ENCODE data around the gene CAPN13.
A peak's percentile ranks its signal among the peaks of the same experiment; 100 is the strongest.

The CAPN13 gene

DNA sequence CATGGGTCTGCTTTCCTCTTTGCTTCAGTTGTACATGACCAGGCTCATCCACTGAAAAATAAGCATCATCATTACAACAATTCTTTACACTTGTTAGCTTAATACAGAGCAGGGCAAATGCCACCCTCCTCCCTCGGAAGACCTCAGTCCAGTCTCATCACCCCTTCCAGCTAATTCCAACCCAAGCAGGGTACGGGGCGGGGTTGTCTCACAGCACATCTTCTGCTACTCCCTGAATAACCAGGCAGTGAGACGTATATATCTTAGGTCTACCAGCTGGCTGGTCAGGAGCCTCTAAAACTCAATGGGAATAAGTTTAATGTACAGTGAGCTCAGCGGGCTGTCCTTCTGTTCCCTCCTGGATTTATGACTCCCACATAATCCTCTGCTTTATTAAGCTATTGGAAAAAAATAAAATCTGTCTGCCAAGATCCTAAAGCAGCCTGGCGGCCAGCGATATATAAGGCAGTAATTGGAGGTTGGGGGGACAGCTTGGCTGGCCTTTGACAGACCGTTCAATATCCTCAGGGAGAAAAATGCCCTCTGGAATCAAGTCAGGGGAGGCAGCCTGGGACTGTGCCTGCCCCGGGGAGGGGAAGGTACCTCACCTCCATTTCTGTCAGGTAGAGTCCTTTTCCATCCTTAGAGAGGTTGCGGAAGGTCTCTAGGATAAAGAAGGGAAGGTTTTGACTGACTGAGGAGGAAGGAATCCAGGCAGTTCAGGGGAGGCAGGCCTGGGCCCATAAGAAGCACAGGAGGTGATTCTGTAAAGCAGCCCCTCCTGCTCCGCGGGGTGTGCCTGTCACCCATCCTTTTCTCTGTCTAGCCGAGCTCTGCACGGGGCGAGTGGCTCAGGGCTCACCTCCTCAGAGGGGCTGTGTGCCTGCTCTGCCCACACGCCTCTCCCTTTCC lies 76.3 kb downstream of the CAPN13 start:
- no peak for DNase-seq (ENCODE audit: low spot score)

GRCh38 chr2:30729031-30729430 lies 78.2 kb downstream of the CAPN13 start:
- DNase-seq (ENCODE audit: low spot score) = no peak

GRCh38 chr2:30722936-30723725 lies 84.1 kb downstream of the CAPN13 start:
- no peak for DNase-seq (ENCODE audit: low spot score)

GRCh38 chr2:30721668-30722647 lies 85.3 kb downstream of the CAPN13 start:
- no peak for DNase-seq (ENCODE audit: low spot score)

- no peak for DNase-seq (ENCODE audit: low spot score)
Measured at GRCh38 chr2:30721241-30721640, 86.0 kb downstream of the CAPN13 start.

DNA sequence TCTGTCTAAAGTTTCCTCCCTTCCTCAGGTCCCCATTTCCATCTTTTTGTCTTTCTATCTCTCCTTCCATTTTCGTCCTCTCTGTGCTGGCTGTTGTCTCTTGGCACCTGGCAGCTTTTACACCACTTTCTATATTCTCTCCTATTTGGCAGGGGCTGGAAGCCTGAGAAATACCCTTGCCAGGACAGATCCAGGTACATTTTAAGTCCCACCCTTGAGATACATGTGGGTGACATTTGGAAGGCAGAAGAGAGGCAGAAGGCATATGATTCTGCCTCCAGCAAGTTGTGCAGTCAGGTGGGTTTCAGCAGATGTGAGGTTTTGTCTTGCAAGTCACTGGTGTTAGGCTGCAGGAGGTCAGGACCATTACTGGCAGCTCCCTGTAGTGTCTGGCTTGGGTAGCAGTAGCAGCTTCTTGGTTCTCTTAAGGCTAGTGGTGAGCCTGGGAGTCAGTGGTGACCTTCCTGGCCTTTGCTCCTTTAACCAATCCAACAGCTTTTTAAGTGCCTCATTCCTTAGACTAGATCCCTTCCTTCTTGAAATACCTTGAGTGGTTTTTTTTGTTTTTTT lies 90.1 kb downstream of the CAPN13 start:
- DNase-seq (ENCODE audit: low spot score) = no peak

- no peak for DNase-seq (ENCODE audit: low spot score)
Measured at GRCh38 chr2:30716123-30716900, 90.9 kb downstream of the CAPN13 start.

GRCh38 chr2:30714811-30715709 lies 92.2 kb downstream of the CAPN13 start:
- no peak for DNase-seq (ENCODE audit: low spot score)

- DNase-seq (ENCODE audit: low spot score) = no peak
Measured at GRCh38 chr2:30713698-30714097, 93.5 kb downstream of the CAPN13 start.

- peak; percentile 90 for DNase-seq (ENCODE audit: low spot score)
Measured at GRCh38 chr2:30711646-30712085, 95.6 kb downstream of the CAPN13 start.

GRCh38 chr2:30710461-30710860 lies 96.8 kb downstream of the CAPN13 start:
- DNase-seq (ENCODE audit: low spot score) = no peak

DNA sequence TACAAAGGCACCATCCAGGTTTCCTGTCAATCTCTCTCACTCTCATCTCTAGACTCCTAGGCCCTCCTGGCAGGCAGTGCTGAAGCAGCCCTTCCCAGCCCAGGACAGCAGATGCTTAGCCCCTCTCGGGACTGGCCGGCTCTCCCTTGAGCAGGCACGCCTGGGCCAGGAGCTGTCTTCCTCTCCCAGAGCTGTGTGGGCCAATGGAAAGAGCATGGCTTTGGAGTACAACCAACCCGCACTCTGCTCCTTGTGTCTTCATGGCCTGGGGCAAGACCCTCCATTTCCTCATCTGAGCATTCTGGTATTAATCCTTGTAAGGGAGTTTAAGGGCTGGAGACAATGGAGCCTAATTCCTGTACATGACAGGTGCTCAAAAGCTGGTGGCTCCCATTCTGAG lies 97.2 kb downstream of the CAPN13 start:
- no peak for DNase-seq (ENCODE audit: low spot score)

- DNase-seq (ENCODE audit: low spot score) = no peak
Measured at GRCh38 chr2:30709516-30709915, 97.7 kb downstream of the CAPN13 start.

GRCh38 chr2:30708491-30709290 lies 98.6 kb downstream of the CAPN13 start:
- DNase-seq (ENCODE audit: low spot score) = peak; percentile 65

DNA sequence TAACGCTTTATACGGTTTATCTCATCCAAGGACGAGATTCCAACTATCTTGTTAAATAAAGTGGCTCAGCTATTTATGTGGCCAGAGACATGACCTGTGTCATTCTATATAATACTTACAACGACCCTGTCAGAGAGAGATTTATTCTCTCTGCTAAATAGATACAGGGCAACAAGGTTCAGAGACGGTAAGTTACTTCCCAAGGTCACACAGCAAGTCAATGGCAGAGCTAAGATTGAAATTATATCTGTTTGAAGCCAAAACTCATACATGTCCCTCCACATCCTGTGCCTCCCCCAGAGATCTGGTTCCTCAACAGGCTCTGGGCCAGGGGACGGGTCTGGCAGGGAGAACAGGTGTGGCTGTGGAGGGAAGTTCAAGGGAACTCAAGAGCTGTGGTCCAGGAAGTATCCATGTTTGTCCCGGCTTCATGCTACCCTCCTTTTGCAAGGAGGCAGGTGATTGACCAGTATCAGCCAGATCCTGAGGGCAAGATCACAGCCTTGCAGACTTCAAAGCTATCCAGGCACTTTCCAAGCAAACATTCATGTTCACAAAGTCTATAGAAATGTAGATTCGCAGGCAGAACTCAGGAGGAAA lies 99.8 kb downstream of the CAPN13 start:
- DNase-seq (ENCODE audit: low spot score) = no peak

DNA sequence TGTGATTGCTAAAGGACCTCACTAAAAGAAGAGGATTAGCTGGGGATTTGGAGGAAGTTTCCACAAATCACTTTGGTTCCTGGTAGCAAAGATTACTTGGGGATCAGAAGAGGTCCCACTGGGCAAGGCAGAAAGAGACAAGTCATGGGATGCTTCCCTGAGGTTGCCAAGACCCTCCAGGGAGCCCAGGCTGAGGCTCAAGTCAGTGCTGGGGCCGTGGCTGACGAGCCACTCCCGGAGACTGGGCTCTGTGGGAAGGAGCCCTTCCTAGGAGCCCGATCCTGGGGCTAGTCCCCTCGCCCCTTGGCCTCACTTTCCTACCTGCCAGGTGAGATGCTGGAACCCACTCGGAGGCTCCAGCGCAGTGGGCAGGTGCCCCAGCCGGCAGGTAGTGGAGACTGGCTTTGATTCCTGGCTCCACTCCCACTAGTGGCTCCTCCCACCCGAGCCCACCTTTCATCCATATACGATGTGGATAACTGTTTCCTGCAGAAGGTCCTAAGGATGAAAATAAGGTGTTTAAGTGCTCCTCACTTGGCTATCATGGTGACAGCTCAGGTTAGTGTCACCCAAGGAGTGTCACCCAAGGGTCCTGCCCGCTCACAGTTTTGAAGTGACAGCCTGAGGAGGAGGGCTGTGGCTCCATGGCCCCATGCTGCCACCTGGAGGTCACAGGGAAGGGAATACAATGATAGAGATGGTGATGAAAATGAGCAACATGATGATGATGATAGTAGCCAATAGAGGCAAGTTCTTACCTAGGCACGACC lies 100.5 kb downstream of the CAPN13 start:
- DNase-seq (ENCODE audit: low spot score) = peak; percentile 78

- no peak for DNase-seq (ENCODE audit: low spot score)
Measured at GRCh38 chr2:30705711-30706533, 101.3 kb downstream of the CAPN13 start.

All from AG20443 (cell line).